Ishikawa (cell line): ENCODE data around the gene BMP4.

Experiments
- CEBPB ChIP-seq: IDR thresholded peaks from 2 replicates; pipeline ENCODE4 v1.6.1; 2012
- CREB1 ChIP-seq: IDR thresholded peaks from 2 replicates; pipeline ENCODE4 v1.6.1; 2012; ENCODE audit warnings: low read depth
- EGR1 ChIP-seq: IDR thresholded peaks from 2 replicates; pipeline ENCODE4 v1.6.1; 2012
- EP300 ChIP-seq: IDR thresholded peaks from 2 replicates; pipeline ENCODE4 v1.6.1; 2012; ENCODE audit warnings: borderline replicate concordance
- FOXM1 ChIP-seq: IDR thresholded peaks from 2 replicates; pipeline ENCODE4 v1.6.1; 2012; ENCODE audit warnings: low read depth, borderline replicate concordance
- MAX ChIP-seq: IDR thresholded peaks from 2 replicates; pipeline ENCODE4 v1.6.1; 2012
- NFIC ChIP-seq: IDR thresholded peaks from 2 replicates; pipeline ENCODE4 v1.6.1; 2012
- RAD21 ChIP-seq: IDR thresholded peaks from 2 replicates; pipeline ENCODE4 v1.6.1; 2012; ENCODE audit warnings: low read depth
- REST ChIP-seq: IDR thresholded peaks from 2 replicates; pipeline ENCODE4 v1.6.1; 2012; ENCODE audit warnings: low read depth, mild to moderate bottlenecking
- TAF1 ChIP-seq: IDR thresholded peaks from 2 replicates; pipeline ENCODE4 v1.6.1; 2012; ENCODE audit warnings: low read depth, mild to moderate bottlenecking
- TCF12 ChIP-seq: IDR thresholded peaks from 2 replicates; pipeline ENCODE4 v1.6.1; 2012; ENCODE audit warnings: low read depth
- TEAD4 ChIP-seq: IDR thresholded peaks from 2 replicates; pipeline ENCODE4 v1.6.1; 2012
- USF1 ChIP-seq: IDR thresholded peaks from 2 replicates; pipeline ENCODE4 v1.6.1; 2012
- YY1 ChIP-seq: IDR thresholded peaks from 2 replicates; pipeline ENCODE4 v1.6.1; 2012; ENCODE audit warnings: low read depth
- ZBTB7A ChIP-seq: IDR thresholded peaks from 2 replicates; pipeline ENCODE4 v1.6.1; 2012; ENCODE audit warnings: low read depth

BMP4 gene

GRCh38 chr14:53990978-53991377 is 34.4 kb upstream of the BMP4 start:
- TF ChIP-seq TAF1 (no peak), CEBPB (no peak), TEAD4 (no peak), USF1 (no peak), TCF12 (no peak), FOXM1 (no peak), YY1 (no peak), RAD21 (no peak), NFIC (no peak)

- TF ChIP-seq USF1 (no peak), TEAD4 (no peak), TAF1 (no peak), CREB1 (no peak), YY1 (no peak), EP300 (no peak), TCF12 (no peak), MAX (no peak), RAD21 (no peak), NFIC (no peak), FOXM1 (no peak)
Observed at GRCh38 chr14:53983112-53983511, 26.5 kb upstream of the BMP4 start.

- no peak for TF ChIP-seq MAX
- no peak for TF ChIP-seq USF1
- no peak for TF ChIP-seq RAD21
- no peak for TF ChIP-seq TCF12
- TF ChIP-seq YY1: no peak
- TF ChIP-seq TEAD4: no peak
- no peak for TF ChIP-seq REST
- no peak for TF ChIP-seq EP300
- no peak for TF ChIP-seq CREB1
- TF ChIP-seq NFIC: no peak
- no peak for TF ChIP-seq EGR1
- no peak for TF ChIP-seq TAF1
- TF ChIP-seq ZBTB7A: no peak
- no peak for TF ChIP-seq FOXM1
- no peak for TF ChIP-seq CEBPB
Observed at GRCh38 chr14:53982546-53982945, 25.9 kb upstream of the BMP4 start.

GRCh38 chr14:53979747-53980642 is 23.4 kb upstream of the BMP4 start:
- TF ChIP-seq ZBTB7A (no peak), MAX (no peak), CREB1 (no peak), TCF12 (no peak), YY1 (no peak), EP300 (no peak), TEAD4 (no peak), REST (no peak), FOXM1 (no peak), RAD21 (no peak), NFIC (no peak), EGR1 (no peak), CEBPB (no peak)

GRCh38 chr14:53979113-53979681 is 22.6 kb upstream of the BMP4 start:
- TF ChIP-seq NFIC: no peak
- no peak for TF ChIP-seq ZBTB7A
- TF ChIP-seq CREB1: no peak
